IPS-15b (cell line): ENCODE measurements around the gene CNNM1.

Experiments used
- H3K27me3 ChIP-seq: one replicate; pipeline ENCODE4 v1.6.1; 2013; ENCODE audit warnings: low read length; ENCODE audit not compliant: control insufficient read depth, insufficient read depth
- H3K36me3 ChIP-seq: one replicate; pipeline ENCODE4 v1.6.1; 2013; ENCODE audit warnings: low read length; ENCODE audit not compliant: control insufficient read depth, insufficient read depth
- H3K4me1 ChIP-seq: one replicate; pipeline ENCODE4 v1.6.1; 2013; ENCODE audit warnings: mild to moderate bottlenecking, low read length; ENCODE audit not compliant: control insufficient read depth, insufficient read depth
- H3K4me3 ChIP-seq: one replicate; pipeline ENCODE4 v1.5.1; 2013; ENCODE audit warnings: low read depth, low read length
- H3K9ac ChIP-seq: one replicate; pipeline ENCODE4 v1.6.1; 2013; ENCODE audit warnings: low read depth, mild to moderate bottlenecking, low read length
- H3K9me3 ChIP-seq: one replicate; pipeline ENCODE4 v1.6.1; 2013; ENCODE audit warnings: mild to moderate bottlenecking, low read length; ENCODE audit not compliant: control insufficient read depth, insufficient read depth

Gene CNNM1

DNA sequence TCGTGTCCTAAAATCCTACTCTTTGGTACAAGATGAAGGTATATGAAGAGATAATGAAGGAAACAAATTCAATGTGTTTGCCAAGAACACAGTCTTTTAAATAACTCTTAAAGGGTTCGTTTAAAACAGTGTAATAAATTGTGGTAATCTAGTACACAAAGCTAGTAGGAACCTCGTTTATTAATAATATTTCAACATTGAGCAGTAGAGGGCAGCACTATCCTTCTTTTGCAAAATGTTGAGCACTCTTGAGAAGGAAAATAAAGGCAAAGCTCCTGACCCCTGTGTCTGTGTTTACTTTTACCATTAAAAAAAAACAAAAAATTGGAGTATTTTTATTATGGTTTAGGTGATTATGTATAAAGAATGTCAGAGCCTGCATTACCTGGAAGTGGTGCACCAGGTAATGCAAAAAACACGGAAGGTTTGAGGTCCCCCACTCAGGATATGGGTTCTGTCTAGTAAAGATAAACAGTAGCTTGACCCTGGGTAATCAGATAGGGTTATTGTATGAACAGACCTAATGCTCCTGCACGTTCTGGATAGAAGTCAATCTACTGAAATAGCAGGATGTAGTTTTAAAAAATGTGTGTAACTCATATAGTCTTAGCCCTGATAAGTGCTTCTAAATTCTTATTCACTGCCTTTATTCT lies 107.0 kb downstream of the CNNM1 start:
- Histone ChIP-seq H3K9me3 (no peaks in the 10 kb centered on the region), H3K4me3 (no peak overlapping the region), H3K4me1 (no peaks in the 10 kb centered on the region), H3K27me3 (no peaks in the 10 kb centered on the region), H3K36me3 (no peaks in the 10 kb centered on the region), H3K9ac (no peak overlapping the region)

- no peak overlapping the region for H3K9ac ChIP-seq
Observed at GRCh38 chr10:99438890-99439289, 109.7 kb downstream of the CNNM1 start.

DNA sequence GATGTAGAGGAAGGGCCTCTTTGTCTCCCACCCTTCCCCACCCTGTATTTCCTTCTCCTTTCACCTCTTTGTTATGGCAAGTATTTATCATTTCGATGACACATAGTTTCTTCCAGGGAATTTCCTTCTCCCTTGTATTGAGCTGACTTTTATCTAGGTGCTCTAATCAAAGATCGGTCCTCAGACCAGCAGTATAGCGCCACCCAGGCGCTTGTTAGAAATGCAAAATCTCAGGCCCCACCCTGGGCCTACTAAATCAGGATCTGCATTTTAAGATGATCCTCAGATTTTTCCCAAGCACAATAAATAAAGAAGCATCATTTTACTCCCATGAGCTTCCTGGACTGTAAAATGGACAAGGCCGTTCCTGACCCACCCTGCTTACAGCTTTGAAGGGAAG lies 113.2 kb downstream of the CNNM1 start:
- Histone ChIP-seq H3K9ac (no peak overlapping the region), H3K27me3 (no peaks in the 10 kb centered on the region), H3K4me3 (no peak overlapping the region), H3K4me1 (peaks cover 8% of the 10 kb centered on the region), H3K9me3 (no peaks in the 10 kb centered on the region), H3K36me3 (no peaks in the 10 kb centered on the region)

More at GRCh38 chr10:99438890-99439289, 109.7 kb downstream of the CNNM1 start:
- Histone ChIP-seq H3K9me3 (no peaks in the 10 kb centered on the region), H3K27me3 (no peaks in the 10 kb centered on the region), H3K4me3 (no peak overlapping the region), H3K4me1 (no peaks in the 10 kb centered on the region), H3K36me3 (no peaks in the 10 kb centered on the region)

DNA sequence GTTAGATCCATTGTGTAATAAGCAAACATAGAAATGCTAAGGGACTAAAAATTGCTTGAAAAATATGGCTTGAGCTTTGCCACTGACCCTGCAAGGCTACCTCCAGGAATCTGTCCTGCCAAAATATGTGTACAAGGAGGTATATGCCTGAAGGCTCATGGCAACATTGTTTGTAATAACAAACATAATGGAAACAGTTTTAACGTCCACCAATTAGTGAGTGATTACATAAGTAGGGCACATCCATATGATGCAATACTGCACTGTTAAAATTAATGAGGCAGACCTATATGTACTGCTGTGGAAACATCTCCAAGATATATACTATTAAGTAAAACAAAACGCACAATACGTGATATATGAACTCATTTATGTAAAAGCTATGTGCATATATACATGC lies 114.3 kb downstream of the CNNM1 start:
- Histone ChIP-seq H3K4me3 (no peak overlapping the region), H3K9me3 (no peaks in the 10 kb centered on the region), H3K27me3 (no peaks in the 10 kb centered on the region), H3K36me3 (no peaks in the 10 kb centered on the region), H3K4me1 (peaks cover 8% of the 10 kb centered on the region), H3K9ac (no peak overlapping the region)
